Nephron (organoid): ENCODE measurements around the gene CENPP.

ENCODE experiments used
- H3K27ac Mint-ChIP-seq, 3 experiments: 2 replicates each; pipeline ENCODE4 v1.8.0; 2020; ENCODE audit warnings: mixed read lengths in 3 of 3, mild to moderate bottlenecking in 2 of 3, moderate library complexity in 1 of 3
- H3K27me3 Mint-ChIP-seq: 2 replicates; pipeline ENCODE4 v1.8.0; 2021; ENCODE audit warnings: low read depth, mild to moderate bottlenecking, moderate library complexity, mixed read lengths
- H3K36me3 Mint-ChIP-seq: 2 replicates; pipeline ENCODE4 v1.8.0; 2020; ENCODE audit warnings: low read depth, mixed read lengths
- H3K4me1 Mint-ChIP-seq: 2 replicates; pipeline ENCODE4 v1.8.0; 2020; ENCODE audit warnings: mixed read lengths
- H3K4me3 Mint-ChIP-seq, 3 experiments: 2 replicates each; pipeline ENCODE4 v1.8.0; 2020; ENCODE audit warnings: mild to moderate bottlenecking in 3 of 3, mixed read lengths in 3 of 3, moderate library complexity in 2 of 3
- H3K9me3 Mint-ChIP-seq: 2 replicates; pipeline ENCODE4 v1.8.0; 2020; ENCODE audit warnings: mixed read lengths
- TF ChIP-seq, protein P1 (sequence below), 3 experiments: fragments of 200-600 bp; sonication (generic); IDR thresholded peaks; one replicate each; pipeline ENCODE4 v1.5.0; 2021; ENCODE audit warnings: antibody characterized with exemption in 3 of 3; ENCODE audit not compliant: unreplicated experiment in 3 of 3

The CENPP gene

DNA sequence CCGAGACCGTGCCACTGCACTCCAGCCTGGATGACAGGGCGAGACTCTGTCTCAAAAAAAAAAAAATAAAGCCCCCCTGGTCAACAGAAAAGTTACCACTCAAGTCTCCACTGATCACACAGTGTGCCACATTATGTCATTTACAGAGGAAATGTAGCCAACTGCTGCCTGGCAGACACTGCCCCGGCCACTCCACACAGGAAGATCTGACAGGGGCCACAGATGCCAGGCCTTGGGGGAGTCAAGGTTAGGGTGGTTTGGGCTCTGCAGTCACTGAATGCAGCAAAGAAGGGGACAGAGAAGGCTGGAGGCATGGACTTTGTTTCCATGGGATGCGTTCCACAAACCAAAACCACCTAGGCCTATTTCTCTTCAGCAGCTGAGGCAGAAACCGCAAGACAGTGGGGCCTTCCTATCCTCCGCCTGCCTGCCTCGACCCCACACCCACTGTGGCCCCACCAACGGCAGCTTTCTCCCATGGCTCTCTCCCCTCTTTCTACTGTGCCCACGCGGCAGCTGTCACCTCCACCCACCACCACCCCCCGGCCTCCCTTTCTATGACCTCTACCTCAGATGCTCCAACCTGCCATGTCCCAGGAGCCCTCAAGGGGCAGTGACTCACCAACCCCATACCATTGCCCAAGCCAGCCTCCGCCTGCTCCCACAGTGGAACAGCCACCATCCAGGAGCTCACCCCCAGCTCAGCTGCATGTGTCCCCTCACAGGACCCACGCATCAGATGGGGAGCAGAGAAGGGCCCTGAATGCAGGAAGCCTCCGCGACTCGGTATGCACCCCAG lies 331.7 kb downstream of the CENPP start:
- TF ChIP-seq, protein P1, sequence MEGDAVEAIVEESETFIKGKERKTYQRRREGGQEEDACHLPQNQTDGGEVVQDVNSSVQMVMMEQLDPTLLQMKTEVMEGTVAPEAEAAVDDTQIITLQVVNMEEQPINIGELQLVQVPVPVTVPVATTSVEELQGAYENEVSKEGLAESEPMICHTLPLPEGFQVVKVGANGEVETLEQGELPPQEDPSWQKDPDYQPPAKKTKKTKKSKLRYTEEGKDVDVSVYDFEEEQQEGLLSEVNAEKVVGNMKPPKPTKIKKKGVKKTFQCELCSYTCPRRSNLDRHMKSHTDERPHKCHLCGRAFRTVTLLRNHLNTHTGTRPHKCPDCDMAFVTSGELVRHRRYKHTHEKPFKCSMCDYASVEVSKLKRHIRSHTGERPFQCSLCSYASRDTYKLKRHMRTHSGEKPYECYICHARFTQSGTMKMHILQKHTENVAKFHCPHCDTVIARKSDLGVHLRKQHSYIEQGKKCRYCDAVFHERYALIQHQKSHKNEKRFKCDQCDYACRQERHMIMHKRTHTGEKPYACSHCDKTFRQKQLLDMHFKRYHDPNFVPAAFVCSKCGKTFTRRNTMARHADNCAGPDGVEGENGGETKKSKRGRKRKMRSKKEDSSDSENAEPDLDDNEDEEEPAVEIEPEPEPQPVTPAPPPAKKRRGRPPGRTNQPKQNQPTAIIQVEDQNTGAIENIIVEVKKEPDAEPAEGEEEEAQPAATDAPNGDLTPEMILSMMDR (IDR thresholded peaks at IDR 0.05; ENCODE audit: unreplicated experiment in 3 of 3): no peak
- H3K4me1 Mint-ChIP-seq: peaks cover 6% of the 10 kb centered on the region
- H3K27me3 Mint-ChIP-seq: no peaks in the 10 kb centered on the region
- H3K27ac Mint-ChIP-seq: no peak overlapping the region
- peaks cover 18% of the 10 kb centered on the region for H3K36me3 Mint-ChIP-seq
- H3K9me3 Mint-ChIP-seq: no peaks in the 10 kb centered on the region
- H3K4me3 Mint-ChIP-seq: no peak overlapping the region

DNA sequence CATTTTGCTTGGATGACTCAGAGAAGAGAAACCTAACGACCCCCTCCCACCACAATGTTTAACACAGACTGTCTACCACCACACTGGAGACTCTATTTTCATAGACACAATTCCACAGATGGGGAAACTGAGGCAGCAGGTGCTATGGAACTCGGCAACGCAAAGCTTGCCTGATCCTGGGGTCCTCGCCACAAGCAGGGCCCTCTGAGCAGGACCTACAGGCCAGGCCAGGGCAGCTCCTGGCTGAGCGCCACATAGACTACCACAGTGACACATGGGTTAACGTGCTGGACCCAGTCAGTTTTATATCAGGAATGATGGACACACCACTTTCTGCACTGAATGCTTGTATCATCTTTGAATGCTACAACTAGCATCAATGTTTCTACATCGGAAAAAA lies 332.4 kb downstream of the CENPP start:
- H3K36me3 Mint-ChIP-seq: peaks cover 14% of the 10 kb centered on the region
- no peak overlapping the region for H3K27ac Mint-ChIP-seq
- no peaks in the 10 kb centered on the region for H3K9me3 Mint-ChIP-seq
- H3K27me3 Mint-ChIP-seq: no peaks in the 10 kb centered on the region
- peaks cover 6% of the 10 kb centered on the region for H3K4me1 Mint-ChIP-seq
- H3K4me3 Mint-ChIP-seq: no peak overlapping the region
- TF ChIP-seq, protein P1 (IDR thresholded peaks at IDR 0.05; ENCODE audit: unreplicated experiment in 3 of 3): no peak

DNA sequence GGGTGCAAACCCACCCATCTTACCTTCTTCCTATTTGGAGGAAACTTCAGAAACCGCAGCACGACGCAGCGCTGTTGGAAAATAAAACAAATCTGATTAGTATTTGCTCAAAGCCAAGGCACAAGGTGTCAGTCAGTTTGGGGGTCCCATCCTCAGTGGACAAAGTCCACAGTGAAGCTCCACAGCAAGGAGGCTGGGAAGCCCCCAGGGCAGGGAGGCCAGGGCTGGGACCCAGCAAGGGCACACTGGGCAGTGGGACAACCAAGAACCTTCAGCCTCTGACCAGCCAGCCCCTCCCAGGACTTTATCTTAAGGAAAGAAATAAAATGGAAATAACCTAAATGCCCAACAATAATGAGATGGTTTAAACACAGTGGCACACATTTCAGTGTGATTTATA lies 332.9 kb downstream of the CENPP start:
- TF ChIP-seq, protein P1 (IDR thresholded peaks at IDR 0.05; ENCODE audit: unreplicated experiment in 3 of 3): no peak
- Mint-ChIP-seq H3K9me3 (no peaks in the 10 kb centered on the region), H3K4me1 (peaks cover 6% of the 10 kb centered on the region), H3K4me3 (no peak overlapping the region), H3K27me3 (no peaks in the 10 kb centered on the region), H3K36me3 (peaks cover 12% of the 10 kb centered on the region), H3K27ac (no peak overlapping the region)

DNA sequence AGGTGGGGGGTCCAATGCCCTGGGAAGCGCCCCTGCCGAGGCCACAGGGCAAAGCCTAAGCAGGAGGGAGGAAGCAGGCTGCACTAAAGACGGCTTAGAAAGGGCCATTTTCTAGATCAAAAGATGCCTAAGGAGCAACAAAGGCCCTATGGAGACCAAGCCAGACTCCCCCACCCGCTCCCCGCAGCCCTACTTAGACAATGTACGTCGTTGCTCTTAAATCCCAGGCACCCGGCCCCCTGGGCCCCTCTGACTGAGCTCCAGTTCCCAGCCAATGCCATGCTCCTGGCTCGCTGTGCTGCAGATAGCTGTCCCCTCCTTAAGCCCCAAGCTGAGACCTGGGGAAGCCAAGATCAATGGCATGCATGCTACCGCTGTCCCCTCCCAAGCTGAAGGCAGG lies 333.8 kb downstream of the CENPP start:
- H3K27me3 Mint-ChIP-seq: no peaks in the 10 kb centered on the region
- H3K4me3 Mint-ChIP-seq: no peak overlapping the region
- H3K27ac Mint-ChIP-seq: no peak overlapping the region
- TF ChIP-seq, protein P1 (IDR thresholded peaks at IDR 0.05; ENCODE audit: unreplicated experiment in 3 of 3): no peak
- H3K36me3 Mint-ChIP-seq: peaks cover 12% of the 10 kb centered on the region
- no peaks in the 10 kb centered on the region for H3K9me3 Mint-ChIP-seq
- peaks cover 6% of the 10 kb centered on the region for H3K4me1 Mint-ChIP-seq

DNA sequence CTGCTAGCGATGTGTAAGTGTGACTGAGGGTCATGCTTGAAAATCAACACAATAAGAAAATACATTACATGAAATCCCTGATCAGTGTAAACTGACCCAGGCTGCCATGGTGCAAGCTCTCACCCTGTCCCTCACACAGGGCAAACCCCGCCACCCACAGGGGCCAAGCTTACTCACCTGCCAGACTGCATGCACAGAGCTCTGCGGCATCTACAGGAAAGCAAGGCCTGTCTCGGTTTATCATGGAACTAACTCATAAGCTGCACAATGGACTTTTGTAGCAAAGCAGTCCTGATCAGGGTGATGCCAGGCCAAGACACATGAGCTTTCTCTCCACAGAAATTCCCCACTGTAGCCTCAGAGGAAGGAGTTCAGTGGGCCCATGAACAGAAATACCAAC lies 334.5 kb downstream of the CENPP start:
- Mint-ChIP-seq H3K4me1 (peaks cover 6% of the 10 kb centered on the region), H3K36me3 (peaks cover 9% of the 10 kb centered on the region), H3K9me3 (no peaks in the 10 kb centered on the region), H3K27ac (no peak overlapping the region), H3K27me3 (no peaks in the 10 kb centered on the region), H3K4me3 (no peak overlapping the region)
- TF ChIP-seq, protein P1 (IDR thresholded peaks at IDR 0.05; ENCODE audit: unreplicated experiment in 3 of 3): no peak

DNA sequence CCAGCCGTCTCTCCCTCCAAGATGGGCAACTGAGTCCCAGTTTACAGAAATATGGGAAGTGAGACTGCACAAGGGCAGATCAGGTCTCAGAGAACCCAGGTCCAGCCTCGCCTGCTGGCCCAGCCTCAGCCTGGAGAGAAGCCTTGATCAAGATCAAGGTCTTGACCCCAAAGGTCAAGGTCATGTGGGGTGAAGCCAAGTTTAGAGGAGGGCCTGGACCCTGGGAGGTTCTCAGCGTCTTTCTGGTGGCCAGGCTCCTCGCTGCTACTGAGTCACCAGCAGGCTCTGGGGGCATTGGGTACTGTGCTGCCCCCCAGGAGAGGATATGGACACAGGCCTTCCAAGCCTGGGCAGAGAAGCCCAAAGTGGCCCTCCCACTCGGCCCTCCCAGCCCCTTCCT lies 335.4 kb downstream of the CENPP start:
- TF ChIP-seq, protein P1 (IDR thresholded peaks at IDR 0.05; ENCODE audit: unreplicated experiment in 3 of 3): no peak
- H3K27ac Mint-ChIP-seq: no peak overlapping the region
- no peaks in the 10 kb centered on the region for H3K9me3 Mint-ChIP-seq
- H3K4me1 Mint-ChIP-seq: peaks cover 11% of the 10 kb centered on the region
- no peak overlapping the region for H3K4me3 Mint-ChIP-seq
- H3K36me3 Mint-ChIP-seq: peaks cover 4% of the 10 kb centered on the region
- no peaks in the 10 kb centered on the region for H3K27me3 Mint-ChIP-seq
